ENCODE measurements around the gene TNFSF12.
A peak's percentile ranks its signal among the peaks of the same experiment; 100 is the strongest.

TNFSF12 gene

GRCh38 chr17:7544911-7545310 lies 3.9 kb upstream of the TNFSF12 start:
- DNase-seq (ENCODE audit: low read depth), result no peak

GRCh38 chr17:7549401-7550055 lies 670 bp downstream of the TNFSF12 start:
- no peak for DNase-seq (ENCODE audit: low read depth)

GRCh38 chr17:7550344-7550743 lies 1.5 kb downstream of the TNFSF12 start:
- no peak for DNase-seq (ENCODE audit: low read depth)

- DNase-seq (ENCODE audit: low read depth), result no peak
Observed at GRCh38 chr17:7551396-7551795, 2.5 kb downstream of the TNFSF12 start.

GRCh38 chr17:7552621-7553051 lies 3.8 kb downstream of the TNFSF12 start:
- no peak for DNase-seq (ENCODE audit: low read depth)

GRCh38 chr17:7553356-7553755 lies 4.5 kb downstream of the TNFSF12 start:
- DNase-seq (ENCODE audit: low read depth), result no peak

- DNase-seq (ENCODE audit: low read depth), result no peak
Observed at GRCh38 chr17:7555320-7555948, 6.6 kb downstream of the TNFSF12 start.

- DNase-seq (ENCODE audit: low read depth), result no peak
Observed at GRCh38 chr17:7556627-7557026, 7.8 kb downstream of the TNFSF12 start.

GRCh38 chr17:7557147-7557764 lies 8.4 kb downstream of the TNFSF12 start:
- DNase-seq (ENCODE audit: low read depth), result no peak

GRCh38 chr17:7557775-7558543 lies 9.1 kb downstream of the TNFSF12 start:
- no peak for DNase-seq (ENCODE audit: low read depth)

- DNase-seq (ENCODE audit: low read depth), result no peak
Observed at GRCh38 chr17:7558544-7559319, 9.9 kb downstream of the TNFSF12 start, which contains the start of gene TNFSF13. TNFSF13 (plus strand) TSS chr17:7558750; CDS start chr17:7559040, 290 bp downstream.

GRCh38 chr17:7559320-7560171 lies 10.7 kb downstream of the TNFSF12 start:
- no peak for DNase-seq (ENCODE audit: low read depth)

- no peak for DNase-seq (ENCODE audit: low read depth)
Observed at GRCh38 chr17:7560172-7561027, 11.5 kb downstream of the TNFSF12 start.

GRCh38 chr17:7561028-7561575 lies 12.2 kb downstream of the TNFSF12 start:
- no peak for DNase-seq (ENCODE audit: low read depth)

GRCh38 chr17:7561589-7562207 lies 12.8 kb downstream of the TNFSF12 start, which contains the start of gene SENP3:
SENP3 (plus strand) TSS chr17:7561919; CDS start chr17:7563077, 1,158 bp downstream.
- peak; percentile 75 for DNase-seq (ENCODE audit: low read depth)

GRCh38 chr17:7562208-7562605 lies 13.3 kb downstream of the TNFSF12 start:
- no peak for DNase-seq (ENCODE audit: low read depth)

GRCh38 chr17:7563115-7563869 lies 14.4 kb downstream of the TNFSF12 start:
- no peak for DNase-seq (ENCODE audit: low read depth)

- no peak for DNase-seq (ENCODE audit: low read depth)
Observed at GRCh38 chr17:7569571-7569970, 20.7 kb downstream of the TNFSF12 start.
